Activated naive CD4-positive, alpha-beta T cell treated with anti-CD3 and anti-CD28 coated beads, Interleukin-2, amount 50 U/mL, for 72 hours (primary cell): ENCODE results near the gene OBSCN. TPM values are rescaled to one million over a fixed set of nuclear protein-coding genes. Genes with fewer than 3 reads are reported as not detected.

Experiments used
- ATAC-seq, 2 donors: fragments of 150-1000 bp; cut with Tn5 transposase; 2 replicates each; pipeline ENCODE4 v1.10.0; 2021; ENCODE audit warnings: mild to moderate bottlenecking in 2 of 2, moderate library complexity in 2 of 2
- DNase-seq, 2 donors: peaks; one replicate each; pipeline ENCODE4 v3.0.0; 2021 to 2022; ENCODE audit warnings: low spot score in 2 of 2
- H3K27ac Mint-ChIP-seq, 2 donors: one replicate each; pipeline ENCODE4 v1.8.0; 2022; ENCODE audit warnings: mild to moderate bottlenecking in 2 of 2, mixed read lengths in 2 of 2
- H3K36me3 Mint-ChIP-seq, 2 donors: one replicate each; pipeline ENCODE4 v1.8.0; 2022; ENCODE audit warnings: mixed read lengths in 2 of 2
- H3K9me3 Mint-ChIP-seq, 2 donors: one replicate each; pipeline ENCODE4 v1.8.0; 2022; ENCODE audit warnings: mixed read lengths in 2 of 2
- total RNA-seq, 2 donors: library from RNA; stranded (reverse); gene quantifications; one replicate each; pipeline ENCODE4 v1.2.3, GENCODE V29; 2022

OBSCN gene
- total RNA-seq, 2 donors from 2014 or later = 20.8 to 37.5 TPM

- ATAC-seq (no peak), DNase-seq (no peak)
- Mint-ChIP-seq H3K27ac (peak overlapping the region in 1 of 2 donors; percentile 58), H3K36me3 (no peaks in the 10 kb centered on the region), H3K9me3 (no peaks in the 10 kb centered on the region)
These were observed 209.8 kb downstream of the OBSCN start for GRCh38 chr1:228417483-228418203.

DNA sequence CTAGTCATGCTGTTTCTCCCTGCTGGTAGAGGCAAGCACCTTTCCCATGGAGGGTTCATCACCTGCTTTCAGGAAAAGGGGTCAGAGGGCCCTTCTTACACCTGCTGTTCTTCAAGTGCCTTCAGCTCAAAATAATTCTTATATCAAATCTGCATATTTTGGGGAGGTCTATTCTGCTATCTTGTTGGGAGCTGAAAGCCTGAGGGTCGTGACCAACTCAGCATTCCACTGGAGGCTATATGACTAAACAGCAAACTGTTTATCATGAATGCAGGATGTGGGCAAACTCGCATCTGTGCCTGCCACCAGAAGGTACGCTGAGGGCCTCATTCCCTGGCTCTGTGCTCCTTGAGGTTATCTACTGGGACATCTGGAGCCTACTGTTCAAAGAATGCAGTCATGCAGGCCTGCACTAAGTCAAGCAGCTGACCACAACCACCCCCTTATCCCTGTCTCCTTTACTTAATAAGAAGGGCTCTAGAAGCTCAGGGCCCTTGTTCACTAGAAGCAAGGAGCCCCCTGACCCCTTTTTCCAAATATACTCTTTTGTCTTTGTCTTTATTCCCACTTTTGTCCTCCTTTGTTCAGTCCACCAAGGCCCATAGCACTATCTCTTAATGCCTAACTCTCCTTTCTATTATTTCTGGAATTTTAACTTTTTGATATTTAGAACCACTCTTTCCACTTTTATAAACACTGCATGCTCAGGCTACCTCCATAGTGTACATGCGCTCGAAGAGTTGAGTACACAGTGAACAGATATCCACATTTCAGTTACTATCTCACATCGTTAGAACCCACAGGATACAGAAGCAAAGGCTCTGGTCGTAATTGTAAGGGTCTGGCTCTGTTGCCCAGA, 213.4 kb downstream of the OBSCN start:
- ATAC-seq (no peak), DNase-seq (no peak)
- H3K9me3 Mint-ChIP-seq = no peaks in the 10 kb centered on the region
- H3K27ac Mint-ChIP-seq = no peak overlapping the region
- no peaks in the 10 kb centered on the region for H3K36me3 Mint-ChIP-seq

- H3K9me3 Mint-ChIP-seq = no peaks in the 10 kb centered on the region
- DNase-seq = no peak
- no peaks in the 10 kb centered on the region for H3K36me3 Mint-ChIP-seq
- H3K27ac Mint-ChIP-seq = no peak overlapping the region
- no peak for ATAC-seq
These were observed 215.7 kb downstream of the OBSCN start for GRCh38 chr1:228423404-228424053.

DNA sequence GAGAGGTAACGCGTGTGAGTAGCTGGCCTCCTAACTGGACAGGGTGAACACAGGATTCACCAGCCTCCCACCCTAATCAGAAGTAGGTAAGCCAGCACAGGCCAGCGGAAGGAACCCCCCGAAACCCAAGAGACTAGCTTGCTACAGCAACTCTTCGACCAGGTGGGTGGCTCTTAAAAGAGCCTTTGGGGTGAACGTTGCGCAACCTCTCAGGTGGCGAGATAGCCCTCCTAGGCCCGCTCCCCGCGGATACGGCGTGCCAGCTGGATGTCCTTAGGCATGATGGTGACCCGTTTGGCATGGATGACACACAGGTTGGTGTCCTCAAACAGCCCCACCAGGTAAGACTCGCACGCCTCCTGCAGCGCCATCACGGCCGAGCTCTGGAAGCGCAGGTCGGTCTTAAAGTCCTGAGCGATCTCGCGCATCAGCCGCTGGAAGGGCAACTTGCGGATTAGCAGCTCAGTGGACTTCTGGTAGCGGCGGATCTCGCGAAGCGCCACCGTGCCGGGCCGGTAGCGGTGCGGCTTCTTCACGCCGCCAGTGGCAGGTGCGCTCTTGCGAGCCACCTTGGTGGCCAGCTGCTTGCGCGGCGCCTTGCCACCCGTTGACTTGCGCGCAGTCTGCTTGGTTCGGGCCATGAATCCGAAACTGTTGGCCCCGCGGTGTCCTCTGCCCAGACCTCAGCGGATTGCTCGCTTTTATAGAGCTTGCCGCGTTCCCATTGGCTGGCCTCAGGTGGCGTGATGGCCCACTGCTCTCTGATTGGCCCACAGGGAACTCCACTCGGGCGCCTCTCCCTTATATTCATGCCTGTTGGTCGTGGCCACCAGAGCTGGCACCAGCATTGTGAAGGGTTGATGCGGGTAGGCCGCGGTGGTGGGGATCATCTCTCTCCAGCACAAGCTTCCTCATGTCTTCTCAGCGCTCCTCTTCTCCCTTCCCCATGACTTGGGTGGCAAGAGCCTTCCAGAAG, 217.1 kb downstream of the OBSCN start:
- ATAC-seq = no peak
- no peak for DNase-seq
- no peak overlapping the region for H3K27ac Mint-ChIP-seq
- H3K9me3 Mint-ChIP-seq = no peaks in the 10 kb centered on the region
- no peaks in the 10 kb centered on the region for H3K36me3 Mint-ChIP-seq

GRCh38 chr1:228426518-228427175, 218.8 kb downstream of the OBSCN start:
- Mint-ChIP-seq H3K36me3 (no peaks in the 10 kb centered on the region), H3K9me3 (no peaks in the 10 kb centered on the region), H3K27ac (no peak overlapping the region)
- DNase-seq (no peak), ATAC-seq (no peak)

DNA sequence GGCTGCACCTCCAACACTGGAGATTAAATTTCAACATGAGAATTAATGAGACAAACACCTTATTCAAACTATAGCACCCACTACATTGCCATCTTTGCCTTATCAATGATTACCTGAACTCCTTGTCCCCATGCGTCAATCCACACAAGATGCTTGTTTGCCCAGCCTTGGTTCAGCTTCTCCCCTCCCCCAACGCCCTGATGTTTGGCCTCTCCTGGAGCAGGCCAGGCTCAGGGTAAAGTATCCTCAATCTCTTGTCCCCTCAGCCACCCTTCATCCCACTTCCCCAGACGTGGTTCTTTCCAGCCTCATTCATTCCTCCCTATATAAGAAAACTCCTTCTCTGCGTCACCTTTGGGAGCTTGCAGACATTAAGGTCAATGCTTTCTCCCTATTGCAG, 220.6 kb downstream of the OBSCN start:
- no peak overlapping the region for H3K27ac Mint-ChIP-seq
- no peaks in the 10 kb centered on the region for H3K9me3 Mint-ChIP-seq
- ATAC-seq = no peak
- no peaks in the 10 kb centered on the region for H3K36me3 Mint-ChIP-seq
- DNase-seq = no peak

Other genes starting within 250 kb of the OBSCN start
- gene WNT3A, start 201.0 kb upstream of the OBSCN start, total RNA-seq = under 1 TPM in 1 of 2 donors, not detected in 1; 0.08 TPM
- 100 to 1,000 TPM; 308 to 333 TPM for gene ARF1, start 125.3 kb upstream of the OBSCN start, total RNA-seq
- 10 to 100 TPM; 17.6 to 19.4 TPM for gene C1orf35, start 104.7 kb upstream of the OBSCN start, total RNA-seq
- gene MRPL55, start 98.7 kb upstream of the OBSCN start, total RNA-seq = 10 to 100 TPM; 50.6 to 52.5 TPM
- gene GUK1, start 67.8 kb upstream of the OBSCN start, total RNA-seq = 100 to 1,000 TPM; 206 to 293 TPM
- gene GJC2, start 58.1 kb upstream of the OBSCN start, total RNA-seq = under 1 TPM; 0.16 to 0.86 TPM
- 10 to 100 TPM in 1 of 2 donors, 1 to 10 TPM in 1; 3.2 to 12.8 TPM for gene IBA57, start 42.2 kb upstream of the OBSCN start, total RNA-seq
- gene TRIM11, start 198.8 kb downstream of the OBSCN start, total RNA-seq = 10 to 100 TPM; 43.3 to 43.6 TPM
- gene TRIM17, start 208.8 kb downstream of the OBSCN start, total RNA-seq = 1 to 10 TPM in 1 of 2 donors, under 1 TPM in 1; 0.91 to 2.4 TPM